Left ventricle myocardium inferior (tissue), 1 donor: ENCODE data around the gene DCTN1. TPM values are rescaled to one million over a fixed set of nuclear protein-coding genes. Genes with fewer than 3 reads are reported as not detected.
A peak's percentile ranks its signal among the peaks of the same experiment; 100 is the strongest.
"Not testable (repeated sequence)": the region's sequence is repeated elsewhere in the genome, so short reads cannot be mapped to it uniquely, and the experiment has no call there.

Source experiments
- DNase-seq: peaks from one replicate; pipeline ENCODE4 v3.0.0-alpha.2; 2020
- H3K27ac ChIP-seq: fragments of 200-600 bp; replicated peaks from 2 replicates; pipeline ENCODE4 v1.8.0; 2021
- H3K27me3 ChIP-seq: fragments of 200-600 bp; 2 replicates; pipeline ENCODE4 v1.8.0; 2021; ENCODE audit warnings: low read depth
- H3K36me3 ChIP-seq: fragments of 200-600 bp; 2 replicates; pipeline ENCODE4 v1.8.0; 2021
- H3K4me1 ChIP-seq: fragments of 200-600 bp; 2 replicates; pipeline ENCODE4 v1.8.0; 2021
- H3K4me3 ChIP-seq: fragments of 200-600 bp; 2 replicates; pipeline ENCODE4 v1.8.0; 2021; ENCODE audit warnings: mild to moderate bottlenecking, moderate library complexity
- H3K9me3 ChIP-seq: fragments of 200-600 bp; replicated peaks from 2 replicates; pipeline ENCODE4 v1.8.0; 2021
- intact Hi-C: fragments of 100-400 bp; cut with micrococcal nuclease; formaldehyde crosslinking; loops from one replicate; pipeline ENCODE4 v1.11.0; 2022
- total RNA-seq: library from RNA; stranded (reverse); fragmentation: NEBNext Ultra II Directional; extraction: Animal tissue kit (Norgen Biotek cat#: 25700); gene quantifications from one replicate; pipeline ENCODE4 v1.2.1, GENCODE V29; 2021
- TF ChIP-seq, protein P1 (sequence below): fragments of 200-600 bp; IDR thresholded peaks from 2 replicates; pipeline ENCODE4 v1.8.0; 2021; ENCODE audit warnings: antibody characterized with exemption, mild to moderate bottlenecking, borderline replicate concordance
- donor health status: DM: no; HTN: yes; CAD: no; lungs with severe emphysema.

Gene DCTN1
- total RNA-seq, 1 donor from 2014 or later = 201 TPM

DNA sequence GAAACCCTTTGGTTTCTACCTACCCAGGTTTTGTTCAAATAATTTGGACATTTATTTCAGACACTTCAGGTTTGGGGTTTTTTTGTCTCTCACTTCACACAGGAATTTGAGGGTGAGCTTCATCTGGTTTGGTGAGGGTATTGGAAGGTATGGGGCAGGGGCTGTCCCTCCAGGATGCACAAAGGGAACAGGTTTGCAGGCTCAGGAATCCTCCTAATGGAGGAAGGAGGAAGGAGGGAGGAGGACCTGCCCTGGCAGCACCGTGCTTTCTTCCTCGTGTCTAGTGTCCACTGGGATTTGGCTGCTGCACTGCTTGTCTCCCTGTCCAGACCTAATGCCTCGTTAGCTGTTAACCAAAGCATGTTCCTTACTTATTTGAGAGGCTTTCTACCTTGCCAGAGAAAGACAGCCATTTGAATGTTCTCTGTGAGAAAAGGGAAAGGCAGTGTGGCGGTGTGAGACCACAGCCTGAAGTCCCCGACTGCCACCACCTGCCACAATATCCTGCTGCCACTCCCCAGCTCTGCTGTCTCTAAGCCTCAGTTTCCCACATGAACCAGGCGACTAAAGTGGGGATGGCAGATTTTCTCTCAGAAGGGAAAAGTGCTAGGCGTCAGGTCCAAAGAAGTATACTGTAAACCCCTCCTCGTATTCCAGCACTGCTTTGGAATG is 34.7 kb downstream of the DCTN1 start:
- Histone ChIP-seq H3K4me1 (no peaks in the 10 kb centered on the region), H3K36me3 (no peaks in the 10 kb centered on the region), H3K9me3 (no peaks in the 10 kb centered on the region), H3K27ac (no peak overlapping the region), H3K4me3 (no peak overlapping the region), H3K27me3 (no peaks in the 10 kb centered on the region)
- intact Hi-C loops = no loop called here
- no peak for DNase-seq
- TF ChIP-seq, protein P1, sequence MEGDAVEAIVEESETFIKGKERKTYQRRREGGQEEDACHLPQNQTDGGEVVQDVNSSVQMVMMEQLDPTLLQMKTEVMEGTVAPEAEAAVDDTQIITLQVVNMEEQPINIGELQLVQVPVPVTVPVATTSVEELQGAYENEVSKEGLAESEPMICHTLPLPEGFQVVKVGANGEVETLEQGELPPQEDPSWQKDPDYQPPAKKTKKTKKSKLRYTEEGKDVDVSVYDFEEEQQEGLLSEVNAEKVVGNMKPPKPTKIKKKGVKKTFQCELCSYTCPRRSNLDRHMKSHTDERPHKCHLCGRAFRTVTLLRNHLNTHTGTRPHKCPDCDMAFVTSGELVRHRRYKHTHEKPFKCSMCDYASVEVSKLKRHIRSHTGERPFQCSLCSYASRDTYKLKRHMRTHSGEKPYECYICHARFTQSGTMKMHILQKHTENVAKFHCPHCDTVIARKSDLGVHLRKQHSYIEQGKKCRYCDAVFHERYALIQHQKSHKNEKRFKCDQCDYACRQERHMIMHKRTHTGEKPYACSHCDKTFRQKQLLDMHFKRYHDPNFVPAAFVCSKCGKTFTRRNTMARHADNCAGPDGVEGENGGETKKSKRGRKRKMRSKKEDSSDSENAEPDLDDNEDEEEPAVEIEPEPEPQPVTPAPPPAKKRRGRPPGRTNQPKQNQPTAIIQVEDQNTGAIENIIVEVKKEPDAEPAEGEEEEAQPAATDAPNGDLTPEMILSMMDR = no peak

DNA sequence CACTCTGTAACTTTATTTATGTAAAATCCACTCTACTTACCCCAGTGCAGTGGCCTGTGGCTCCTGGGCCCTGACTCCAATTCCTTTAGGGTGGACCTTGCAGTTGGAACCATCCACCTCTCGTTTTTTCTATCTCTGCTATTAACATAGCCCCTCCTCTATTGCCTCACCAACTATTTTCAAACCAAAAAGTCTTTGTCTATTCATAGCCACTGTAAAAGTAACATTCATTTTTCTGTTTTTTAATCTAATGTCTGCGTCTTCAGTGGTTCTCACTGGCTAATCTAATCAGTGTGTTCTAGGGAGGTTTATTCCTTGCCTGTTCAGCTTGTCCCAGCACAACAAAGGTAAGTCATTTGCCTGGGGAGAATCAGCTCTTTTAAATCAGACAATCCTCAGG is 36.8 kb downstream of the DCTN1 start, which contains the start of gene SLC4A5:
TSS of gene SLC4A5 (minus strand) at position 101 of the 400 bp plus-strand sequence. CDS start 28,393 bp downstream, outside the sequence.
- no peak within 1 kb of the TSS for H3K27ac ChIP-seq
- intact Hi-C loops = no loop called here
- H3K4me1 ChIP-seq = no peaks in the 10 kb centered on the region

DNA sequence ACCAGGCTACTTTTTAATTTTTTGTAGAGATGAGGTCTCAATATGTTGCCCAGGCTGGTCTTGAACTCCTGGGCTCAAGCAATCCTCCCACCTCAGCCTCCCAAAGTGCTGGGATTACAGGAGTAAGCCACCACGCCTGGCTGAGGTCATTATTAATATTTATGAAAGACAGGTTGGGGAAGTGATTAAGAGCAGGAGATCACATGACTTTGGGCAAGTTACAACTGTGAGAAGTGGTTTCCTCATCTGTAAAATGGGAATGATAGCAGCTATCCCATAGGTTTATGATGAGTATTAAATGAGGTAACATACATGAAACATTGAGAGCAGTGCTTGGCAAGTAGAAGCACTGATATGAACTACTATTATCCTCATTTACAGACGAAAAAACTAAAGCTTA is 43.9 kb downstream of the DCTN1 start:
- DNase-seq, H3K9me3 ChIP-seq, H3K4me3 ChIP-seq, H3K4me1 ChIP-seq, H3K27me3 ChIP-seq, H3K27ac ChIP-seq, intact Hi-C loops: not testable (repeated sequence)
- H3K36me3 ChIP-seq = peaks cover 14% of the 10 kb centered on the region

More for the DNA sequence above, 36.8 kb downstream of the DCTN1 start, which contains the start of gene SLC4A5:
- Histone ChIP-seq H3K27me3 (no peaks in the 10 kb centered on the region), H3K9me3 (no peaks in the 10 kb centered on the region), H3K4me3 (no peak within 1 kb of the TSS), H3K36me3 (no peaks in the 10 kb centered on the region)
- DNase-seq = no peak
- TF ChIP-seq, protein P1 = no peak

DNA sequence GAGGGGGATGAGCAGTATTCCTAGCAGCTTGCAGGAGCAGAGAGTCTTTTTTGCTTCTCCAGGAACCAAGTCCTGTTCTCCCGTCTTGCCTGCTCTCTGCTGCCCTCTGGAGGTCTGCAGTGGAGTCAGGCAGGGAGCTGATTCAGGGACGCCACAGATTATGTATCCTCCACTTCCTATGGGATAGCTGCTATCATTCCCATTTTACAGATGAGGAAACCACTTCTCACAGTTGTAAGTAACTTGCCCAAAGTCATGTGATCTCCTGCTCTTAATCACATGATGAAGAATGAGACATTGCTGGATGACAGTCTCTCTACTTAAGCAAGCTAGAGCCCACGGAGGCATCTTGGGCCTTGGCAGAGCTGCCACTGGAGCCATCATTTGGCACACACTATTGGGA is 45.2 kb downstream of the DCTN1 start:
- Histone ChIP-seq H3K36me3 (peaks cover 16% of the 10 kb centered on the region), H3K9me3 (no peaks in the 10 kb centered on the region), H3K27me3 (no peaks in the 10 kb centered on the region), H3K4me1 (peaks cover 3% of the 10 kb centered on the region), H3K4me3 (no peak overlapping the region), H3K27ac (no peak overlapping the region)
- TF ChIP-seq, protein P1 = peak; percentile 97
- intact Hi-C loops = no loop called here
- DNase-seq = peak; percentile 74

GRCh38 chr2:74333896-74334586 is 46.1 kb downstream of the DCTN1 start:
- TF ChIP-seq, protein P1 = no peak
- peaks cover 16% of the 10 kb centered on the region for H3K36me3 ChIP-seq
- H3K4me3 ChIP-seq = no peak overlapping the region
- H3K27ac ChIP-seq = no peak overlapping the region
- DNase-seq = no peak
- no peaks in the 10 kb centered on the region for H3K9me3 ChIP-seq
- intact Hi-C loops = no loop called here
- H3K27me3 ChIP-seq = no peaks in the 10 kb centered on the region
- peaks cover 3% of the 10 kb centered on the region for H3K4me1 ChIP-seq

DNA sequence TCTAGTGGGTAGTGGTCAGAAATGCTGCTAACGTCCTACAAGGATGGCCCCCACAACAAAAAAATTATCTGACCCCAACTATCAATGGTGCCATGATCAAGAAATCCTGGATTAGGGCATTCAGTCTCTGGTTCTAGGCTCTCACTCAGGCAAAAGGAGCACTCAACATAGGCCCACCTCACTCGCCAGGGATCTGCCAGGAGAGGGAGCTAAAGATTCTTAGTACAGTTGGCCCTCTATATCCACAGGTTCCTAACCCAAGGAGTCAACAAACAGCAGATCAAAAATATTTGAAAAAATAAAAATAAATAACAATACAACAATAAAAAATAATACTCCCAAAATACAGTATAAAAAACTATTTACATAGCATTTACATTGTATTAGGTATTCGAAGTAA is 46.9 kb downstream of the DCTN1 start:
- no peak for DNase-seq
- H3K36me3 ChIP-seq = peaks cover 19% of the 10 kb centered on the region
- H3K4me1 ChIP-seq = peaks cover 10% of the 10 kb centered on the region
- no peak overlapping the region for H3K27ac ChIP-seq
- no peaks in the 10 kb centered on the region for H3K27me3 ChIP-seq
- H3K9me3 ChIP-seq = no peaks in the 10 kb centered on the region
- intact Hi-C loops = no loop called here
- no peak overlapping the region for H3K4me3 ChIP-seq
- TF ChIP-seq, protein P1 = peak; percentile 50
